ENCODE data around the gene CYB561. TPM values are rescaled to one million over a fixed set of nuclear protein-coding genes. Genes with fewer than 3 reads are reported as not detected.

CYB561 gene
- total RNA-seq, 1 experiment from 2014 or later = 125 TPM

DNA sequence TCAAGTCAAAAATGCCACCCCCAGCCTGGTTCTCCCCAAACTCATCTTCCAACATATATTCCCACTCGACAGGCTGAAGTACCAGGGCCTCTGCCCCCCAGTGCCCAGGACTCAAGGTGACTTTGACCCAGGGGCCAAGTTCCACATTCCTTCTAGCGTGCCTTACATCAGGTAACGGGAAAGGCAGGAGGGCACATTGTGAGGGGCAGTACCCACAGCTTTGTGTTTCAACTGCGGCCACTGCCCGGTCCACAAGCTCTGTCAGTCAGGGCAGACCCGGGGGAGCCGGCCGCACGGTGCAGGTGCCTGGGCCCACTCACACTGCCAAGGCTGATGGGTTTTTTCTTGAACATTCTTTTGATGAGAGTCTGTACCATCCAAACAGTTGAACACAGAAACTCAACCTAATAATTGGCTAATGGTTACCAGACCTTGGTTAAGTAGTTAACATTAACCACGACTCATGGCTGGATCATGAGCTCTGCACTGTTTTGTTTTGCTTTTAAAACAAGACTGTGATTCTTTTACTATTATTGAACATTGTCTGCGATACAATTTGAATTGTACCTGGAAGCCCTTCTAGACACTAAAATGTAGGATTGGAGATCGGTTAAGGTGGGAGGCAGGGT, 48.3 kb upstream of the CYB561 start:
- Histone ChIP-seq H3K9me2 (replicated peaks; ENCODE audit: low read length) (no peaks in the 10 kb centered on the region), H3K27me3 (ENCODE audit: low read length) (no peaks in the 10 kb centered on the region), H3K4me2 (ENCODE audit: low read length) (no peak overlapping the region), H4K20me1 (ENCODE audit: low read length) (no peaks in the 10 kb centered on the region), H3K79me2 (ENCODE audit: low read length) (no peaks in the 10 kb centered on the region), H3K27ac (ENCODE audit: low read length) (no peak overlapping the region), H3K9me3 (ENCODE audit: low read length) (no peaks in the 10 kb centered on the region), H3K9ac (ENCODE audit: low read length) (no peak overlapping the region), H3K4me1 (ENCODE audit: insufficient read depth, low read length) (no peaks in the 10 kb centered on the region), H3K36me3 (ENCODE audit: low read depth, low read length) (no peaks in the 10 kb centered on the region), H3K4me3 (ENCODE audit: low read length) (no peak overlapping the region), H3F3A (ENCODE audit: low read length, unreplicated experiment) (no peaks in the 10 kb centered on the region), H2AFZ (ENCODE audit: low read length) (no peak overlapping the region)
- no TSS peak for BruUV-seq (replicated peaks)
- TF ChIP-seq EZH2phosphoT487 (IDR thresholded peaks at IDR 0.05; ENCODE audit: borderline replicate concordance, low read length) = no peak
- no peak for TF ChIP-seq EZH2 (IDR thresholded peaks at IDR 0.05; ENCODE audit: low read length, unreplicated experiment)
- TF ChIP-seq, protein P1, sequence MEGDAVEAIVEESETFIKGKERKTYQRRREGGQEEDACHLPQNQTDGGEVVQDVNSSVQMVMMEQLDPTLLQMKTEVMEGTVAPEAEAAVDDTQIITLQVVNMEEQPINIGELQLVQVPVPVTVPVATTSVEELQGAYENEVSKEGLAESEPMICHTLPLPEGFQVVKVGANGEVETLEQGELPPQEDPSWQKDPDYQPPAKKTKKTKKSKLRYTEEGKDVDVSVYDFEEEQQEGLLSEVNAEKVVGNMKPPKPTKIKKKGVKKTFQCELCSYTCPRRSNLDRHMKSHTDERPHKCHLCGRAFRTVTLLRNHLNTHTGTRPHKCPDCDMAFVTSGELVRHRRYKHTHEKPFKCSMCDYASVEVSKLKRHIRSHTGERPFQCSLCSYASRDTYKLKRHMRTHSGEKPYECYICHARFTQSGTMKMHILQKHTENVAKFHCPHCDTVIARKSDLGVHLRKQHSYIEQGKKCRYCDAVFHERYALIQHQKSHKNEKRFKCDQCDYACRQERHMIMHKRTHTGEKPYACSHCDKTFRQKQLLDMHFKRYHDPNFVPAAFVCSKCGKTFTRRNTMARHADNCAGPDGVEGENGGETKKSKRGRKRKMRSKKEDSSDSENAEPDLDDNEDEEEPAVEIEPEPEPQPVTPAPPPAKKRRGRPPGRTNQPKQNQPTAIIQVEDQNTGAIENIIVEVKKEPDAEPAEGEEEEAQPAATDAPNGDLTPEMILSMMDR (conservative IDR thresholded peaks at IDR 0.05; ENCODE audit: low read depth, low read length) = no peak
- intact Hi-C loops (cut with micrococcal nuclease) = no loop called here
- CTCF ChIA-PET = interaction anchor here (0.6 kb wide), 1 partner anchor 49 kb away, joined by 3 read pairs; no protein-coding TSS in a partner anchor
- ATAC-seq = no peak
- POLR2A ChIA-PET (ENCODE audit: unreplicated experiment) = interaction anchor here (0.5 kb wide), 1 partner anchor 55 kb away, joined by 3 read pairs; no protein-coding TSS in a partner anchor
- peak; percentile 8 for DNase-seq

DNA sequence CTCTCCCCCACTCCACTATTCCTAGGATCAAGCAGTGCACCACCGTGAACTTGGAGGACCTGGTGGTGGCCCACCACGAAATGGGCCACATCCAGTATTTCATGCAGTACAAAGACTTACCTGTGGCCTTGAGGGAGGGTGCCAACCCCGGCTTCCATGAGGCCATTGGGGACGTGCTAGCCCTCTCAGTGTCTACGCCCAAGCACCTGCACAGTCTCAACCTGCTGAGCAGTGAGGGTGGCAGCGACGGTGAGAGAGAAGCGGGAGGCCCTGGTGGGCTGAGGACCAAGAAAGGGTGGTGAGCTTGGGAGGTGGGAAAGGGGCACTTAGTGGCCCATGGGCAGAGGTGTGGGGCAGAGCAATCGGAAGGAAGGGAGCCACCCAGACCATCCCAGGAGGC, 47.3 kb upstream of the CYB561 start:
- H3K79me2 ChIP-seq (ENCODE audit: low read length) = no peaks in the 10 kb centered on the region
- H3K9me2 ChIP-seq (replicated peaks; ENCODE audit: low read length) = no peaks in the 10 kb centered on the region
- H3K4me3 ChIP-seq (ENCODE audit: low read length) = no peak overlapping the region
- POLR2A ChIA-PET (ENCODE audit: unreplicated experiment) = no interaction called here
- CTCF ChIA-PET = no interaction called here
- BruUV-seq (replicated peaks) = no TSS peak
- intact Hi-C loops (cut with micrococcal nuclease) = no loop called here
- ATAC-seq (no peak), DNase-seq (no peak)
- no peaks in the 10 kb centered on the region for H3K4me1 ChIP-seq (ENCODE audit: insufficient read depth, low read length)
- H3F3A ChIP-seq (ENCODE audit: low read length, unreplicated experiment) = no peaks in the 10 kb centered on the region
- H3K9ac ChIP-seq (ENCODE audit: low read length) = no peak overlapping the region
- H3K27ac ChIP-seq (ENCODE audit: low read length) = no peak overlapping the region
- H2AFZ ChIP-seq (ENCODE audit: low read length) = no peak overlapping the region
- no peaks in the 10 kb centered on the region for H3K36me3 ChIP-seq (ENCODE audit: low read depth, low read length)
- H3K9me3 ChIP-seq (ENCODE audit: low read length) = no peaks in the 10 kb centered on the region
- no peaks in the 10 kb centered on the region for H3K27me3 ChIP-seq (ENCODE audit: low read length)
- H3K4me2 ChIP-seq (ENCODE audit: low read length) = no peak overlapping the region
- H4K20me1 ChIP-seq (ENCODE audit: low read length) = no peaks in the 10 kb centered on the region
- TF ChIP-seq, protein P1 (conservative IDR thresholded peaks at IDR 0.05; ENCODE audit: low read depth, low read length) = no peak
- TF ChIP-seq EZH2 (IDR thresholded peaks at IDR 0.05; ENCODE audit: low read length, unreplicated experiment) (no peak), EZH2phosphoT487 (IDR thresholded peaks at IDR 0.05; ENCODE audit: borderline replicate concordance, low read length) (no peak)

DNA sequence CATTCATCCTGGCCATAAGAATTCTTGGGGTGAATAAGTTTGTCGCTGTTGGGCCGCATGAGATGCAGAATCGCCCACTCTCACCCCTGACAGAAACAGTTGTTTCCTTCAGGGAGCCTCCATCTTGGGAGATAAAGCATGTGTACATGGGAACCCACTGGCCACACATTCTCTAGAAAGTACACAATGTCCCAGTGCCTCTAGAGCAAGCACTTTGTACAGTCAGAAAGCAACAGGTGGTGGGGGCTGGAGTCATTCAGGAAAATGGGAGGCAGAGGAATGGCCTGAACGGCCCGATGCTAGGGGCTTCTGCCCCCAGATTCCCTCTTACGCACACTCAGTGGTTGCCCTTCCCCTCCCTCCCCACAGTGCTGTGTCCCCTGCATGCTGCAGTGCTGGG, 46.8 kb upstream of the CYB561 start:
- Histone ChIP-seq H3K9me3 (ENCODE audit: low read length) (no peaks in the 10 kb centered on the region), H3K4me2 (ENCODE audit: low read length) (no peak overlapping the region), H3K9ac (ENCODE audit: low read length) (no peak overlapping the region), H3K27ac (ENCODE audit: low read length) (no peak overlapping the region), H3K79me2 (ENCODE audit: low read length) (no peaks in the 10 kb centered on the region), H3K9me2 (replicated peaks; ENCODE audit: low read length) (no peaks in the 10 kb centered on the region), H3K36me3 (ENCODE audit: low read depth, low read length) (no peaks in the 10 kb centered on the region), H2AFZ (ENCODE audit: low read length) (no peak overlapping the region), H3K4me3 (ENCODE audit: low read length) (no peak overlapping the region), H3K27me3 (ENCODE audit: low read length) (no peaks in the 10 kb centered on the region), H4K20me1 (ENCODE audit: low read length) (no peaks in the 10 kb centered on the region), H3K4me1 (ENCODE audit: insufficient read depth, low read length) (no peaks in the 10 kb centered on the region), H3F3A (ENCODE audit: low read length, unreplicated experiment) (no peaks in the 10 kb centered on the region)
- no TSS peak for BruUV-seq (replicated peaks)
- ATAC-seq (no peak), DNase-seq (no peak)
- ChIA-PET POLR2A (ENCODE audit: unreplicated experiment) (no interaction called here), CTCF (no interaction called here)
- intact Hi-C loops (cut with micrococcal nuclease) = no loop called here
- TF ChIP-seq EZH2phosphoT487 (IDR thresholded peaks at IDR 0.05; ENCODE audit: borderline replicate concordance, low read length) (no peak), EZH2 (IDR thresholded peaks at IDR 0.05; ENCODE audit: low read length, unreplicated experiment) (no peak)
- TF ChIP-seq, protein P1 (conservative IDR thresholded peaks at IDR 0.05; ENCODE audit: low read depth, low read length) = no peak
